Measurements from ENCODE around the gene GDNF.

The GDNF gene

DNA sequence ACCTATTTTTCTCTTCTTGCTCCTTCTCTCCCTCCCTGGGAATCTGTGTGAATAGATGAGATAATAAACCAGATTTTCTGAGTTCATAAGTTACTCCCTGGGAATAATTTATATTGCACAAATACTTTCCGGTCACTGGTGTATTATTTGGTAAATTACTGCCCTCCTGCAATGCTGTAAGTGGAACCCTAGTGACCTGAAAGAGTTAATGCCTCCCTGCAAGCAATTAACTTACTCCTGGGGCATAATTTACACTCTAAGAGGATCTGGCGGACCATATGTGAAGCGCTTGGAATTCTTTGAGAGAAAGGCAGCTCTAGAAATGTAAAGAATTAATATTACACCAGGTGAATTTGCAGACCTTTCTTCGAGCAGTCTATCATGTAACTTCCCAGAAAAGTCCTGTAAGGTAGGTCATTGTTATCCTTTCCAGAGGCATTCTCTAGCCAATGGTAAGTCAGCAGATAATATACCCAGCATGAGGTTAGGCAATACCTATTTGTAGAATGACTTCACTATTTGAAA is 7.0 kb upstream of the GDNF start:
- no peak for DNase-seq (ENCODE audit: low spot score)

DNA sequence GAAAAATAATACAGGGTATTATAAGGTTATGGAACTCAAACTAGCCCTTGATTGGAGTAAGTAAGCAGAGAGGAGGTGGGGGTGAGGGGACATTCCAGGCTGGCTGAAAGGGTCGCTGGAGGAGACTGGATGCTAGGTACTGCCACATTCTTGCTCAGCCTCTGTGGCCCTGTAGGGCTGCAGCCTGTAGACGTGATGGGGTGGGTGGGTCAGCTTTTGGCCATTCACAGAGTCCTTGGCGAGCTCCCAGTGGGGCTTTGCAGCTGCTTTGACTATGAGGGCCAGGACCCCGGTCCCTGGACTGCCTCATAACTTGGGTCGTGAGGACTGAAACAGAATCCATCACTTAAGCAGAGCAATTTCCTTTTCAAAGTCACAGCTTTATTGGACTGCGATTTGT is 4.2 kb upstream of the GDNF start:
- no peak for DNase-seq (ENCODE audit: low spot score)

DNA sequence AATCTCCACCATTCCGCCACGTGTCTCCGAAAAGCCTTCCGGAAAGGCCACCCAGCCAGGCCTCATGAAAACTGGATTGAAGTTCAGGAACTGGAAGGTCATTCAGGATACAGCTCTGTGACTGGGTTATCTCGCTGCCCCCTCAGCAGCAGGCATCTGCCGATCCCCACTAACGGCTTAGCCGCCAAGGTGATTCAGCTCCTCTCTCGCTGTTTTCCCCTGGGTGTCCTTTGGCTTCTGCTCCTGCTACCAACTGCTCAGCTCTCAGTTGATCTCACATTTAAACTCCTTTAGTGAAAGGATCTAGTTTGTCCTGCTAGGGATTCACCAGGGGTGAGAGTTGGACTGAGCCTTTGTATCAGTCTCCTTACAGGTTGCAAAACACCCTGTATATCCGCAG is 2.2 kb upstream of the GDNF start:
- DNase-seq (ENCODE audit: low spot score), result peak; percentile 68

DNA sequence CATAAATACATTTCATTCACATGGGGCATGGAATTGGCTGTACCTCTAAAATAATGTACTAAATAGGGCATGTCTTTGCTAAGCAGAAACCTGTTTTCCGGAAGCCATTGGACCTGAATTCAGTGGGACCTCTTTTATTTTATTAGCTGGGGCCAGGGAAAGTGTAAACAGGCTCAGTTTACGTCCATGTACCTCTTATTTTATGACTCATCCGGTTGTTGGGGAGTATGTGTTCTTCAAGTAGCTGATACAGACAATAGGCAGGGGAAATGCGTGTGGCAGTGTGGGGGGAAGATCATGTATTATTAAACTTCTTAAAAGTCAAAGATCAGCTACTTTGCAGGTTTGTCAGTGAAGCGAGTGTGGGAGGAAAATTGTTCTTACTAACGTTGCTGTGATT is 1.4 kb upstream of the GDNF start:
- no peak for DNase-seq (ENCODE audit: low spot score)

DNA sequence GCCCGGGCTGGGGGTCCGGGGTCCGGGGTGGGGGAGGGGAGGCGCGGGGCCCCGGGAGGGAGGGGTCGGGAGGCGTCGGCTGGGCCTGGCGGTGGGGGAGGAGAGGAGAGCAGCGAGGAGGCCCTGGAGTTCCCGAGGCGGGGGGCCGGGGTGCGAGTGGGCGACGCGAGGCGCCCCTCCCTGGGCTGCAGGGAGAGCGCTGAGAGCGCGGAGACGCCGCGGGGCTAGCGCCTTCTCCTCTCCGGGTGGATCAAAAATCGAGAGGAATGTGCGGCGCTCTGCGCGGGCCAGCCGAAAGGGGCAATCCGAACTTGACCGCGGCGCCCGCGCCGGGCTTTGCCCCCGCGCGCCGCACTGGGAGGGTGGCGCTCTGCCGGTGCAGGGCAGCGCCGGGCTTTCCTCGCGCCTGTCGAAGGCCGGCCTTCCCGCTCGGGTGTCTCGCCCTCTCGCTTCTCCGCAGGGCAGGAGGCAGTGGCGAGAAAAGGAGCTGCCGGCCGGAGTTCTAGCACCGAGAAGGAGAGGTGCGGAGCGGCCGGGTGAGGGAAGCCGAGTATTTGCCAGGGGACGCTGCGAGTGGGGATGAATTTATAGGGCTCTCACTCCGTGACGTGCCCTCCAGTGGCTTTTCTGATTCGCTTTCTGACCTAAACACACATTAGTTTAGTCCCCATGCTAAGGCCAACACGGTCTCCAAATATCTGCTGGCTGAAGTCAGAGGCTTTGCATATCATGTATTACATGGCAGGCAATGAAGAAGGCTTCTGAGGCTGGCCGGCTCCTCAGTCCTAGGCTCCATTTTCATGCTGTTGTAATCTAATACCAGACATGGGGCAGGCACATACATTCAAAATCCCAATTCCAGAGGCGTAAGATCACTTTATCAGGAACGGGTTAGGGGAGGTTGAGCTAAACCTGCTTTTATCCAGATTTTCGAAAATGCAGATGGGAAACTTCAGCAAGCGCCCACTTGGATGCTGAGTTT is 503 bp upstream of the GDNF start:
- DNase-seq (ENCODE audit: low spot score), result peak; percentile 74

DNA sequence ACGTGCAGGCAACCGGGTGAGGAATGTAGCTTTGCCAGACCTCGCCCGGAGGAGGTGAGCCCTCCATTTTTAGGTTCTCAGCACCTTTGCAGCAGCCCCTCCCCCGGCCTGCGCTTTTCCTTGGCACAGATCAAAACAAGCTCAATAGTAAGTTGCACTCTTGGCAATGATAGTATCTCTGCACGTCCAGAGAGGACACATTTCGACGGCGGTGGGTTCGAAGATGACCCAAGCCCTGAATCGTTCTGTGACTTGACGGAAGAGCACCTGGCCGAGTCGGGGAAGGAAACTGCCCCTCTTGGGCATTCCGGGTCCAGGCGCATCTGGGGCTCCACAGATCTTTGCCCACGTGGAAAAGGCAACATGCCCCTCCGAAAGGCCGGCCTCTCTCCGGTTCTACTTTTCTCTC is 904 bp downstream of the GDNF start:
- peak; percentile 44 for DNase-seq (ENCODE audit: low spot score)

DNA sequence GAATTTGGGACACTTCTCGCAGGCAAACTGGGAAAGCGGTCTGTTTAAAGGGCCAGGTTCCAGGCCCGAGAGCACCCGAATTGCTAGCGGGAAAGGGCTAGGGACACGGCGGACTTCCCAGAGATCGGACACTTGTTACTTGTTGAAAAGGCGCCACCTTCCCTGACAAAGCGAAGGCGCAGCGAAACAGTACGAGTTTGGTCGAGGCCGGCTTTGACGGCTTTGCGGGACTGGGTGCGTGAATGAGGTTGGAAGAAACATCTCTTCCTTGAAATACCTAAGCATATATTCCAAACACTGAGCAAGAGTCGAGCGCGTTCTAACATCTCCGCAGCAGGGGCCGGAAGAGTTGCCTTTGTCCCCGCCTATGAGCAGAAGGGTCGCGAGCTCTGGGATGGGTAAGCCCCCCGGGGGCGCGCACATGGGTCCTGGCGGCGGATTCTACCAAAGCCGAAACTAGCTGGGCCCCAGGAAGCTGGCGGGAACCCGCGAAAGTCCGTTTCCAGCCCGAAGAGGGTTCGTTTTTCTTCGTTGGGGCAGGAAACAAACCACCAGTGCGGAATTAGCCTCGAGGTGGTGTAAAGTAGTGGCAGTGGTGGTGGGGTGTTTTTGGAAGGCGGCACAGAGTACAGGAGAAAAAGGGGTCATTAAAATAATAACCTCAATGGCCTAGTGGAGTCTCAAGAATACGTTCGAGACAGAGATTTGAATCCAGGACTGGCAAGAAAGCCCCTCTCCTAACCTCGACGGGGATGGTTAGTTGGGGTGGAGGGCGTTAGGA is 1.5 kb downstream of the GDNF start:
- DNase-seq (ENCODE audit: low spot score), result peak; percentile 53

DNA sequence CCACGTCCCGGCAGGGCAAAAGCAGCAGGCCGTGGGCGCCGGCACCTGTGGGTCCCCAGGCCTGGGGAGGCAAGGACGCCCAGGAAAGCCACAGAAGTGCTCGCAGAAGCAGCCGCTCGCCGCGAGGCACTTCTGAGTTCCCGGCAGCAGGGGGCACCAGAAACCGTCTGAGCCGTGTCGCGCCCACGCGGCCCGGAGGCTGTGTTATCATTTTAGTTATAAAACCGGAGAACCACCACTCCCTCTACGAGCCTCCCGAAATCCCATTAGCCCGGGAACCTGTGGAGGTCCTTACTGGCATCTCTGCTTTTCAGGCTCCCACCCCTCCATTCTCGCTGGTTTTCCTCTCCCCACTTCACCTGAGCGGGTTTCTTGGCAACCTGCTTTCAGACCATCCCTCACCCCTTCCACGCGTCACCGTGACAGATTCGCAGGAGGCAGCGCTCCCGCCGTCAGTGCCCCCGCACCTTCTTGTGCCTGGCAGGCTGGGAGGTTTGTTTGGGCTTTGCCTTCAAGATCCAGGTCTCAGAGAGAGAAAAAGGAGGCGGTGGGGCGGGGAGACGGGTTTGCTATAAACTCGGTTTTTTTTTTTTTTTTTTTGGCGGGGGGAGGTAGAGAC is 2.3 kb downstream of the GDNF start:
- peak; percentile 84 for DNase-seq (ENCODE audit: low spot score)

DNA sequence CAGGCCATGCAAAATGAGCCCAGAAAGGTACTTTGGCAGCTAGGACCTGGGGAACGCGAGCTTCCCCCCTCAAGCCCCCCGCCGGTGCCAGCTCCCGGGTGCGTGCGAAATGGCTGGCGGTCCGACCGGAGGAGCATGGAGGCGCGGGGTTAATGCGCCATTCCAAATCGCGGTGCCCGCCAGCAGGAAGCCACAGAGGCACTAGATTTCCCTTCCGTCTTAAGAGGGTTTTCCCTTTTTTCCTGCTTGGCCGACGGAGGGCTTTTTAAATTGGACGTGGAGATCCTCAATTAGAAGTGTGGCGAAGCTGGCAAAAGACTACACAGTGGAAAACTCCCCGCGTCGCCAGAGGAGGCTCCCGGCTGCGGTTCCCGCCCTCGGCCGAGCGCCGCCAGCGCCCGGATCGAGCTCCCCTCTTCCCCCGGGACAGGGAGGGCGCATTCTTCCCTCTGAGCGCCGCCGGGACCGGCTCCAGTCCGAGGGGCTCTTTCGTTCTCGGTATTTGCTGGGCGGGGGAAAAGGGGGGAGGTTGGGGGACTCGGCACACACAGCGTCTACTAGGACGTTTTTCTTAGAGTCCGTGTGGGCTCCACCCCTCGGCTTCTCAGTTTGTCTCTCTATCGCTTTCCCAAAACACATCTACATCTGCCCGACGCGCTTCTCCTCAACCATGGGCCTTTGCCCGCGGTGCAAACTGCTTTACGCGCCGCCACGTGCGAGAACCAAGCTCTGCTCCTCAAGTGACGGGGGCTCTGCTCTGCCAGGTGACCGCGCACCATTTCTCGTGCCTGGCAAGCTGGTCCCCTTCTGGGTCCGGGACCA is 3.0 kb downstream of the GDNF start:
- peak; percentile 73 for DNase-seq (ENCODE audit: low spot score)

DNA sequence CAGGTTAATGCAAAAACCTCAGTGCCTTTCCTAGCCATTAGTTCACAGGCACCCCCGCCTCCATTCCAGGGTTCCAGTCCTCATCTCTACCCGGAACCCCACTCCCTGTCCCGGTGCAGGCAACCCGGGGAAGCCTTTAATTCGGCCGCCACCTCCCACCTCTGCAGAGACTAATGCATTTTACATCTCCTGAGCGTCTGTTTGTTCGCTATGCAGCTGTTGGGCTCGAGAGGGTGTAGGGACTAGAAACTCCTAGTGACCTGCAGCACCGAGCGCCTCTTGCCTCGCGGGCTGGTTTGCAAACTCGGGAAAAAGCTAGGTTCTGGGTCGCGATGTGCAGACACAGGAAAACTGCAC is 3.6 kb downstream of the GDNF start:
- no peak for DNase-seq (ENCODE audit: low spot score)

DNA sequence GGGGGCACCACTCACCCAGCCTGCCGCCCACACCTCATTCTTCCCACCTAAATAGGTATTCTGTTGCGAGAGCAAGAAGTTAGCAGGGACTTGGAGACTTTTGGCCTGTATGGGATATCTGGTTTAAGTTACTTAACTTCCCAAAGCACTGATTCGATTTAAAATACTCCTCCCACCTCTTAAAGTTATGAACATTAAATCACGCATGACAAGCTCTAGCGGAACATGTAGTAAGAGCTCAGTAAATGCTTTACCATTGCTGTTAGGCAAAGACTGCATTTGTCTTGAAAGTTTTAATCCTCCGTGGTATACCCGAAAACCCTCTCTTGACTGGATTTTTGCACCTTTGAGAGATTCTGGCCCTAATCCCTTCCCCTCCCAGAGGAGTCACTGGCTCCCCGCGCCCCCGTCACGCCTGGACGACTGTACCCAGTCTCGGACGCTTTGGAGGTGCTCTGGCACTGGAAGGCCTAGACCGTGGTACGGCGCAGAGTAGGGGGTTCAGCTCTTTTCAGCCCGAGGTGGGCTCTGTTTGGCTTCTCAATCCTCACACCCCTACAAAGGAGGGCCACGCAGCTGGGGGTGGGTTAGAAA is 4.4 kb downstream of the GDNF start:
- DNase-seq (ENCODE audit: low spot score), result no peak

DNA sequence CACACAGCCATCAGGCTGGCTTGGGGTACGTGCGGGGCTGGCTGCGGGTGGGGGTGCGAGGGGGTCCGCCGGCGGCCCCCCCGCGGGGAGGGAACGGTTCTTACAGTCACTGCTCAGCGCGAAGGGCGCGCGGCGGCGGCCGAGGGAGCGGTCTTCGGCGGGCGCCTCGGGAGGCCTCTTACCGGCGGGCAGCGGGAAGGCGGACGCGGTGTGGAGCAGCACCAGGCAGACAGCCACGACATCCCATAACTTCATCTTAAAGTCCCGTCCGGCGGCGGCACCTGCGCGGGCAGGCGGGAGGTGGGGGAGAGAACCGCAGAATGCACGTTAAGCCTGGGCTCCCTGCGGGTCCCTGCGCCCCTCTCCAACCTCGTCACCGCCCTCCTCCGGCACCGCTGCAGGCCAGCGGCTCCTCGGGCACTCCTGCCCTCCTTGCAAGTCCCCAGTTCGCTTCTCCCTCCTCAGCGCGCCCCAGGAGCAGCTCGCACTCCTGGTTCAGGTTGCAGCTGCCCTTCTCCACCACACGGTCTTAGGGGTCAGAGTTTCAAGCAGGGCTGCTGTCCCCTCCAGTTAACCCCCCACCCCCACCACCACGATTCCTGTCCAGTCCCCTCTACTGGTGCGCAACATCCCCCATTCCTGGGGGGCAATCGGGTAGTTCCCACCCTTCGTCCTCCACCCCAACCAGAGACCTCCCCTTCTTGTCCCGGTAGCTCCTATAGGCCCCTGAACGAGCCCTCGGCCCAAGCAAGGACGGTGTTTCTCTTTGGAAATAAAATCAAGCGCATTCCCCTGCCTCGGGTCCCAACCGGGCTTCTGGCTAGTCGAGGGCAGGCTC is 5.1 kb downstream of the GDNF start:
- no peak for DNase-seq (ENCODE audit: low spot score)

DNA sequence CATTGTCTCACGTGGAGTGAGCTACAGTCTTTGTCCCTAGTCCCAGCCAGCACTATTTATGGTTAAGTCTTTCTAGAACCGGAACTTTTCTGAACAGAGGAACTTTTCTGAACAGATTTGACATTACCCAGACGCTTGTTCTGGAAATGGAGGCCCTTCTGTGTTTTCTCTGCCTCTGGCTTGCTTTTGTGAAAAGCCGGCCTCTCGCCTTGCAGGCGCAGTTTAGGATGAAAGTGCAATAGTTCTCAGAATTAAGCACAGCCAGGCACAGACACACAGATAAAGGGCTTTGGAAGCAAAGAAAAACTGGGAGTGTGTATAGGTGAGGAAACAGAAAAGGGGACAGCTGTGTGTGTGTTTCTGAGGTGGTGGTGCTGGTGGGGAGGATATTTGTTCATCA is 5.9 kb downstream of the GDNF start:
- DNase-seq (ENCODE audit: low spot score), result no peak

DNA sequence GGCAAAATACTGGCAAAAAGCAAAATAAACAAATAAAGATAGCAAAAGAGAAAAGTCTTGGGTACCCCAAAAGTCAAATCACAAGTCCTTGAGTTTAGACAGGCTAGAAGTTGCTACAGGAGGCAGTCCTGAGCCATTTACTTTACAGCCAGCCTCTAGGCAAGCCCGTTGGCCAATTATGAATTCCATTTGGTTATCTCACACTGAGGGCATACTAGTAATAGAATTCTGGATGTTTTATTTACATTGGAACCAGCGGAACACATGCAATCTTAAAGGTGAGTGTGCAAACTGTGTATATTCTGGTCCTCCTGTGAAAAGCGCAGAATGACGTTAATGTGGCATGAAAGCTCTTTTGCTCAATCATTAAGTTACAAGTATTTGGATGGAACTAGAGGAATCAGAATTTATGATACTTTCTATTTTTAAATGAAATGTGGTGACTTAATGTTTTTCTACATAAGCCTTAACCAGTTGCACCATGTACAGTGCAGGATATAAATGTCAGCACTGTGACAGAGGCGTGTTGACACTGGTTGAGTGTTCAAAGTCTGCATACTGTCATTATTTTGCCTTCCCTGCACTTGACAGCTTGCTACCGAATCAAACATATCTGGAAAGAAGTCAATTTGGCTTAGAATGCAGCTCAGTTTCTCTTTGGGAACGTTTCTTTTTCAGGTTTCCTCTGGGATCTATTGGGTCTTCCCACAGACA is 7.9 kb downstream of the GDNF start:
- DNase-seq (ENCODE audit: low spot score), result no peak

DNA sequence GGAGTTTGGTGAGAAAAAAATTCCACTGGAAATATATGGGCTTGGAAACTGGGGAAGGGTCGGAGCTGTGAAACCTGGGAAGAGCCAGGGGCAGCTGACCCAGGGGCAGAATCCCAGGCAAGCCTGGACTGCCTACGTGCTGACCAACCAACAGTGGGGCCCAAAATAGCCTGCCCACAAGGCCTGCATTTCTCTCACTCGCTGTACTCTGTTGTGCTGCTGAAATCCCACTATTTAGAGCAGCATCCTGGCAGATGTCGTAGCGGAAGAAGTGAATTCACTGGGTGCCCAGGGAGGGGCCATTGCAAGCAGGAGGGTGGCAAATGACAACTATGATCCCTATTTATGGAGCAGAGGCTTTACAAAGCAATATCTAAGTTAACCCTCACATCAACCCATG is 9.5 kb downstream of the GDNF start:
- DNase-seq (ENCODE audit: low spot score), result no peak

DNA sequence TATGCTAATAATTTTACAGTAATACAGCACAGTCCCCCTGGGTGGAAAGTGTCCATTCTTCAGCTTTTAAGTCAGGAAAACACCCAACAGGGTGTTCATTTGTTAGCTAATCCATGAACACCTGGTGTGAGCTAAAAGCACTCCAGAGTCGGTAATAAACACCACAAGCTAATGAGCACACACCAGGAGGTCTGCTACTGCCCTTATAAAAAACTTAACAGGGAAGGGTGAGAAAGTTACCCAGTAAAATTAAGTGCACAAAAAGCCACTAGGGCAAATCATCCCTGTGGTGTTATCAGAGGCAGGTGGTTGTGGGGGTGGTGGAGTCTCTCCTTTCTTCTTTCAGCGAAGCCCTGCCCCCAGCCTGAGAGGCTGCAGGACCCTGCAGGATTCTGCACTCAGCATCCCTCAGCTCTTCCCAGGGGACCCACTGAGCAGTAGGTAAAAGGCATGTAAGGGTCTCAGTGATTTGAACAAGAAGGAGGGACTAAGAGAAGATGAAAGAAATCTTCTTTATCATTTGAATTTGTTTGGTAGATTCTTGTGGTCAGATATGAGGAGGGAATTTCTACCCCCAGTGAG is 14.4 kb downstream of the GDNF start:
- no peak for DNase-seq (ENCODE audit: low spot score)

DNA sequence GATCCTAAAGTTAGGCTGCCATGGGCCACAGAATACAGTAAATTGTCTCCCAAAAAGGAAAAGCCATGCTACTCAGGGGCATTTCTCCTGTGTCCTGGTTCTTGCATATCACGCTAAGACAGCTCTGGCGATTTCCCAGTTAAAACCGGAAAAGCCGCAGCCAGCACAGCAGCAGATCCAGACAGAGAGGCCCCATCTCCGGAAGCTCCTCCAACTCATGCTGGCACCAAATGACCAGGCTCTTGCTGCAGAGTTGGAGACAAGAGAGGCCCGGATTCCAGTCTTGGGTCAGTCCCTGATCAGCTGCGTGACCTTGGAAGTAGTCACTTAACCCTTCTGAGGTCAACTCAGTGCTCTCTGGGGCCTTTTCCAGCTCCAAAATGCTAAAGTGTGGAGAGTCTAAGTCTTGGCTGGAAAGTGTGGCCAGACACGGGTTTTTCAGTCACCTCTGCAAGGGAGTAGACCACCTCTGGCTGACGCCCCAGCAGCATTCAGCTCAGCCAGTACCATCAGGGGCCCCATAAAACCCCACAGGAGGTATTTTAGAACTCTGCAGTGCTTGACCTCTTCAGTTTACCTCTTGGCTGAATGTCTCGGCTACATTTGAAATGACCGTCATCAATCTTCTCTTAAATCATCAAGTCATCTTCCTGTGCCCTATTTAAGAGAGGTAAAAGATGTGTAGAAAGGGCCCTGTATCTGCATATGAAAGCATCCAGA is 16.2 kb downstream of the GDNF start:
- DNase-seq (ENCODE audit: low spot score), result no peak

DNA sequence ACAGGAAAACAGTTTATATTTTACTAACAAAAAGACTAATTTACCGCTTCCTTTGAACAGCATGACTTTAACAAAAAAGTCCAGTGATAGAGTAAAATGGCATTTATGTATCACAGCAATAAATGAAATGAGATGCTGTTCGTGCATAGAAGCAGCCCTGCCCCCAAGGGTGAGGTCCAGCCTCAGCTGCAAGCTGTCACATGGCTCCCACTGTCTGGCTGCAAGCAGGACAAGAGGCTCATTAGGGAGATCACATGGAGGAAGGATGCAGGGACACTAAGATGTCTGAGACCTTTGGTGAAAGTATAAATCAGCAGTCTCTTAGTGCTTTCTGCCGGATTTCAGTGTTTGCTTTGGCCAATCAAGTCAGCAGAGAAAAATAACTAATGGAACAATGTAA is 23.0 kb downstream of the GDNF start:
- no peak for DNase-seq (ENCODE audit: low spot score)

DNA sequence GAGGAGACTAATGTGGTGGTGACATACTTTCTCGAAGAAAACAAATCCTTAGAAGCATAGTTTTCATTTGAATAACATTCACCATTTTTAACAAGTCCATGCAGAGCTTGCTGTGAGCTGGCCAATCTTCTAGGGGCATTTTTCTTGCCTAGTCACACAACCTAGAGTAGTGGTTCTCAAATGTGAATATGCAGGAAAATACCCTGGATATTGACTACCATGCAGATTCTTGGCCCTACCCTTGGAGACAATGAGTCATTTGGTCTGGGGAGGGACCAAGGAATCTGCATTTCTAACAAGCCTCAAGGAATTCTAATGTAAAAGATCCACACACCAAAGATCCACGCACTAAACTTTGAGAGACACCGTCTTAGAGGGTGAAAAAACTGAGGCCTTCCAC is 23.5 kb downstream of the GDNF start:
- no peak for DNase-seq (ENCODE audit: low spot score)
